ENCODE measurements around the gene THRB.

DNA sequence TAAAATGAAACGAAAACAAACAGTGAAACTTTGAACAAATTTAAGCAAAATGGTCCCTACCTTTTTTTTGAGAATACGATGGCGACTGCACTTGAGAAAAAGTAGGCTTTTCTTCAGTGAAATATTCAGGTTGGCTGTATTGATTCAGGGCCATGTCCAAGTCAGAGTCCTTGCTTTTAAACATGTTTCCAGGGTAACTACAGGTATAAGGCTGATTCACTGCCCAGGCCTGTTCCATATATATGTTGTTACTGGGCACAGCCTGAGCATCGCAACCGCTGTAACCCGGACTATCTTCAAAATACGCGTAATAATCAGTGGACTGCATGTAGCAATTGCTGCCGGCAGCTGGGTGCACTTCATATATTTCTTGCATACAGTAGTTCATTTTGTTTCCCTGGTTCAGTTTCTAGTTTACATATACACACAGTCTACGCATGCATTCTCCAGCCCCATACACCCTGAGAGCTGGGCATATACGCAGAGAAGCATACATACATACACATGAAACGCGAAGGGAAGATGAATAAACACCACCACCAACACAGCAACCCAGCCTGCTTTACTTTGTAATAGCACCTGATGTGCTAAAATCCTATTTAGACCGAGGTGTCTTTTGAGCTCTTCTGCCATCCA is 329.6 kb downstream of the THRB start:
- TF ChIP-seq, protein P1, sequence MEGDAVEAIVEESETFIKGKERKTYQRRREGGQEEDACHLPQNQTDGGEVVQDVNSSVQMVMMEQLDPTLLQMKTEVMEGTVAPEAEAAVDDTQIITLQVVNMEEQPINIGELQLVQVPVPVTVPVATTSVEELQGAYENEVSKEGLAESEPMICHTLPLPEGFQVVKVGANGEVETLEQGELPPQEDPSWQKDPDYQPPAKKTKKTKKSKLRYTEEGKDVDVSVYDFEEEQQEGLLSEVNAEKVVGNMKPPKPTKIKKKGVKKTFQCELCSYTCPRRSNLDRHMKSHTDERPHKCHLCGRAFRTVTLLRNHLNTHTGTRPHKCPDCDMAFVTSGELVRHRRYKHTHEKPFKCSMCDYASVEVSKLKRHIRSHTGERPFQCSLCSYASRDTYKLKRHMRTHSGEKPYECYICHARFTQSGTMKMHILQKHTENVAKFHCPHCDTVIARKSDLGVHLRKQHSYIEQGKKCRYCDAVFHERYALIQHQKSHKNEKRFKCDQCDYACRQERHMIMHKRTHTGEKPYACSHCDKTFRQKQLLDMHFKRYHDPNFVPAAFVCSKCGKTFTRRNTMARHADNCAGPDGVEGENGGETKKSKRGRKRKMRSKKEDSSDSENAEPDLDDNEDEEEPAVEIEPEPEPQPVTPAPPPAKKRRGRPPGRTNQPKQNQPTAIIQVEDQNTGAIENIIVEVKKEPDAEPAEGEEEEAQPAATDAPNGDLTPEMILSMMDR (IDR thresholded peaks at IDR 0.05): no peak
- TF ChIP-seq POLR2A (IDR thresholded peaks at IDR 0.05): no peak
